Neural progenitor cell (in vitro differentiated cells): ENCODE data around the gene POLDIP2.

Source experiments
- EZH2 ChIP-seq: fragments of 200-600 bp; sonication (generic); IDR thresholded peaks from 2 replicates; pipeline ENCODE4 v1.6.1; 2017; ENCODE audit warnings: antibody characterized with exemption, mild to moderate bottlenecking, moderate library complexity
- EZH2phosphoT487 ChIP-seq: fragments of 200-600 bp; sonication (generic); IDR thresholded peaks from 2 replicates; pipeline ENCODE4 v1.6.1; 2017; ENCODE audit warnings: antibody characterized with exemption
- TF ChIP-seq, protein P1 (sequence below): fragments of 200-600 bp; sonication (generic); IDR thresholded peaks from 2 replicates; pipeline ENCODE4 v1.5.1; 2017; ENCODE audit warnings: antibody characterized with exemption, mild to moderate bottlenecking

DNA sequence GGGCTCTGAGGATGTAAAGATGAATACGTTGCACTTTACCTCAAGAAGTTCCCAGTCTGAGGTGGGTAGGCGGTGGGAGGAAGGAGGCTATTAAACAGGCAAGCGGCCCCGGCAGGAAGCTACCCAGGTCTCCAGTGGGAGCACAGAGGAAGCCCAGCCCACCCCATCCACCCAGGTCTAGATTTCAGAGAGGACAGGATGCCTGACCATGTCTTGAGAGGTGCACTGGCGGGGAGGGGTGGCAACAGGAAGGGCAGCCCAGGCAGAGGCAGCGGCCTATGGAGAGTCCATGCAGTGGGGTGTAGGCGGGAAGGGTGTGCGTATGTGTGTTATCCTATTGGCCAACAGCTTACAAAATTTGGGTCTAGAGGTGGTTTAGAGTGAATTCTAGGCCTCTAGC, 28.1 kb upstream of the POLDIP2 start:
- TF ChIP-seq EZH2phosphoT487 (no peak), EZH2 (no peak)
- TF ChIP-seq, protein P1, sequence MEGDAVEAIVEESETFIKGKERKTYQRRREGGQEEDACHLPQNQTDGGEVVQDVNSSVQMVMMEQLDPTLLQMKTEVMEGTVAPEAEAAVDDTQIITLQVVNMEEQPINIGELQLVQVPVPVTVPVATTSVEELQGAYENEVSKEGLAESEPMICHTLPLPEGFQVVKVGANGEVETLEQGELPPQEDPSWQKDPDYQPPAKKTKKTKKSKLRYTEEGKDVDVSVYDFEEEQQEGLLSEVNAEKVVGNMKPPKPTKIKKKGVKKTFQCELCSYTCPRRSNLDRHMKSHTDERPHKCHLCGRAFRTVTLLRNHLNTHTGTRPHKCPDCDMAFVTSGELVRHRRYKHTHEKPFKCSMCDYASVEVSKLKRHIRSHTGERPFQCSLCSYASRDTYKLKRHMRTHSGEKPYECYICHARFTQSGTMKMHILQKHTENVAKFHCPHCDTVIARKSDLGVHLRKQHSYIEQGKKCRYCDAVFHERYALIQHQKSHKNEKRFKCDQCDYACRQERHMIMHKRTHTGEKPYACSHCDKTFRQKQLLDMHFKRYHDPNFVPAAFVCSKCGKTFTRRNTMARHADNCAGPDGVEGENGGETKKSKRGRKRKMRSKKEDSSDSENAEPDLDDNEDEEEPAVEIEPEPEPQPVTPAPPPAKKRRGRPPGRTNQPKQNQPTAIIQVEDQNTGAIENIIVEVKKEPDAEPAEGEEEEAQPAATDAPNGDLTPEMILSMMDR, result no peak
